Measurements from ENCODE around the gene CPXM2.
A peak's percentile ranks its signal among the peaks of the same experiment; 100 is the strongest.

CPXM2 gene

DNA sequence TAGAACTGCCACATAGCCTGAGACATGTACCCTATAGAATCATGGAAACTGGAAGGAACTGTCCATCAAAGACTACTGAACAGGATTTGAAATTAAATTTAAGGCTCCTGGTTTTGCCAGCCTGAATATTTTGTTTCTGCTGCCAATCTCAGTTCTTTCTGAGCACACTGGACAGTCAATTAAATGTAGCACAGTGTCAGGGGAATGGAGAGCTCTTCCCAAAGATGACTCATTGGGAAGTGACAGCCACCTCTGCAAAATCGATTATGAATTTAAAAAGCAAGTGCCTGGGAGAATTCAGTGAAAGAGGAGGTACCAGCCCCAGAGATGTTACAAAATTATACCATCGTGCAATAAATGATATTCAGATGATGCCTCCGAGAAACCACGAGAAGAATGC, 47.8 kb downstream of the CPXM2 start:
- DNase-seq = no peak

DNA sequence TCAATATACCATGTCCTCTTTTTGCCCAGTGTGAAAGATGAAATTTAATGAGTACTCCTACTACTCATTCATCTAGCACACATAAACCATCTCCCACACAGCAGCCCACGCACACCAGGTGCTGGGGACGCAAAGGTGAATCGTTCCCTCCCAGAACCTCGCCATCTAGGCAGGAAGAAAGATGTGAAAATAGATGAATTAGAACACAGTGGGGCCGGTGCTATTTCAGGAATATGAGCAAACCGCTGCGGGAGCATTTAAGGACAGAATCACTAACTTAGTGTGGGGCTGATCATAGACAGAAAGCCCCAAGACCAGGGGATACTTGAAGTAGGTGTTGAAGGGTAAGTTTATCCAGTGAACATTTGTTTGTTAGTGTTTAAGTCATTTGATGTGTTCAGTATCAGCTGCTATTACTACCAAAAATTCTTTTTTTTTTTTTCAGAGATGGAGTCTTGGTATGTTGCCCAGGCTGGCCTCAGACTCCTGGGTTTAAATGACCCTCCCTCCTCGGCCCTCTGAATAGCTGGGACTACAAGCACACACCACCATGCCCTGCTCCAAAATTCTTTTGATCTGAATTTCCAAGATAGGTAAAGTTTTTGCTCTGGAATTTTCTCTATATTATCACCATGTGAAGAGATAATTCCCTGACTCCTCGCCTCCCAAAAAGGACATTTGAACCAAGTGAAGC, 48.8 kb downstream of the CPXM2 start:
- no peak for DNase-seq

DNA sequence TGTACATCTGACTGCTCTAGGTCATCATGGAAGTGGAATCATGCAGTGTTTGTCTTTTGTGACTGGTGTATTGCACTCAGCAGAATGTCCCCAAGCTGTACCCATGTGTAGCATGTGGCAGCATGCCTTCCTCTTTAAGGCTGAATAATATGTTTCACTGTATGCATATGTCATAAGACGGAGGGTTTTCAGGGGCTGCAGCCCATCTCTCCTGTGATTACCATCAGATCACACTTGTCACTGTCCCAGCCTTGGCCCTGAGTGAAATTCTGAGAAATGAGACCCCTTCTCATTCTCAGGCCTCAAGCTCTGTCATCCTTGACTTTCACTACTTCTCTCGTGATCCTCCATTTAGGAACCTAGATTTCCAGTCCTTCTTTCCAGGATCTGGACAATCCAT, 50.0 kb downstream of the CPXM2 start:
- DNase-seq = no peak

DNA sequence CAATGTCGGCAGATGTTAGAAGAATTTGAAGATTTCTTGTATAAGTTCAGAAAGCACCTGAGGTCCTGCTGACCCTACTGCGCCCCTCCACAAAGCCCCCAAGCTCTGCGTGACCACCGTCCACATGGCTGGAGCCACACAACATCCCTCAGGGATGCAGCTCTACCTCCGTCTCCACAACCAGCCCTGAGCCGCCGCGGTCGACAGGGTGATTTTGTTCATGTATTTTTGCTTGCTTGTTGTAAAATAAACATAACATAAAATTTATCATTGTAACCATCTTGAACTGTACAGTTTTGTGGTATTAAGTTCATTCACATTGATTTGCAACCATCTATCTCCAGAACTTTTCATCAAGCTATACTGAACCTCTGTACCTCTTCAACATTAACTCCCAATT, 50.5 kb downstream of the CPXM2 start:
- no peak for DNase-seq

DNA sequence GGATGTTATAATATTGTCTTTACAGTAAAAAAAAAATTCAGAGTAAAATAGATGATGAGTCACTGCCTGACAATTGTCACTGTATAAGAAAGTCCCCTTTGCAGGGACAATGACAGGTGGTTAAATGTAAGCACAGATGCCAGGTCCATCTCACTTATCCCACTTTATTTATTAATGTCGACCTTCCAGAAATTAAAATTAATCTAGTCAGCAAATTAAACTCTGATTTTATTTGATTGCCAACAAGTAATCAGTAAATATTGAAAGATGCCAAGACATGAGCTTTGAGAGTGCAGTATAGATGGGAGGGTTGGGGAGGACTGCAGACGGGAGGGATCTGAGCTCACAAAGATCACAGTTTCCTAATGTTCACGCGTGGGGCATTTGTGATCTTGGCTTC, 50.9 kb downstream of the CPXM2 start:
- no peak for DNase-seq

DNA sequence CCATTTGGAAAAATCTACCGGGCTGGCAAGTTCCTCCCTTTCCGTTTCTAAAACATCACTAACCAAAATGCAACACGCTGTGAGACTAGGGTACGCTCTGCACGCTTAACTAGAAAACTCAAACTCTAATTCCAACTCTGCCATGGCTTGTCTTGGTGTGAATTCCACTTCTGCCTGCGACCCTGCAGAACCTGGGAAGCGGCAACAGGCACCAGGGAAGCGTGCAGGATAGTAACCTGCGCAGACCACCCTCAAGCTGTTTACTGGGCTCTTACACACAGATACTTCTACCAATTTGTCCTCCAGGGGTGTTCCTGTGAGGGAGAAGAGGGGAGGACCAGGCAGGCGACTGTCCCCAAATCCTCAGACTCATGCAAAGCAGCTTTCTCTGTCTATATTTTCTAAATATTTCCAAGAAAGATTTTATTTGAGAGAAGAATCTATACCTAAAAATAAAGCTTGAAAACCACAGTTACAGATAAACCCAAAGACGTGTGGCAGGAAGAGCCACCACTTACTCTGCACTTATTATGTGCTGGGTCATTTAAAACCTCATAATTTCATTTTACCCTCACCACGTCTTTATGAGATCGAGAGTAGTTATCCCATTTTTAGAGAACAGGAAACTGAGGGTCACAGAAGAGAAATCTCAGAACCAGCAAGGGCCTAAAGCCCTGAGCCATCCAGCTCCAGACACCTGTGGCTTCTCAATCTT, 52.9 kb downstream of the CPXM2 start:
- DNase-seq = no peak

DNA sequence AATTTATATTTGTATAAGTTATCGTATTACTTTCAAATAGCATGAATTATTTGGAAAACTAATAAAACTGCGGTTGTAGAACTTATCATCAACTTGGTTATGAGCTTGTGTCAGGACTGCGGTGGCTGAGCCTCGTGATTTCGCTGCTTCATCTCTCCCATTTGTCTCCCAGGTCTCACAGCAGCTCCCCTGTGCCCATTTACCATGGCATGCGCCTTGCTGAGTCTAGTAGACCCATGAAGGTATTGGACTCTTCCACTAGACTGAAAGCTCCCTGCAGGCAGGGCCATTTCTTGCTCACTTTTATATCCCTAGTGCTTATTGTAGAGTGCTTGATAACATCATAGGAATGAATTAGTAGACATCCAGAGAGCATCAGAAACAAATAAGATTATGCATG, 53.9 kb downstream of the CPXM2 start:
- no peak for DNase-seq

DNA sequence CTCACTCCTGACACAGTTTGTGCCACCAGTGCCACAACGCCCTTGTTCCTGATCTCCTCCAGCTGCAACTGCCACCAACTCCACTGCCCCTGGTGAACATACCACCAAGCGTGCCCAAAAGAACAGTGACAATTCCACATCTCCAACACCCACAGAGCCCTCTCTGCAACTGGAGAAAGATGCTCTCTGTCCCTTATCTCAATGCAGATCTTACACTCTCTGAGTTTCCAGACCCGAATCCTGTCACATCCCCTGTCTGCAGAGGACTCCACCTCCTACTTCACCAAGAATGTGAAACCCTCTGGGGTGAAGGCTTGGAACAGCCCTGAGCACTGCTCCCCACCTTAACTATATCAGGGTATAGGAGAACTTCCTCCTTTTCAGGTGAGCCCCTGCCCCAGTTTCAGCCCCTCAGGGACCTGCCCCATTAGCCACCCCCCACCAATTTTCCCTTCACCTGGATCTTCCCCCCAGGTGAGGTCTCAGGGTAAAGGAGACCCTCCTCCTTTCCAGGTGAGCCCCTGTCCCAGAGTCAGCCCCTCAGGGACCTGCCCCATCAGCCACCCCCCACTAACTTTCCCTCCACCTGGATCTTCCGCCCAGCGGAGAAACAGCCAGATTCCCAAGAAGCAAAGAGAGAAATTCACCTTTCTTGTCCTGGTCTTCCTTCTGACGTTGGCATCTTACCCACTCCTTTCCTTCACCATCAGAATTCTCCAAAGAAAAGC, 55.0 kb downstream of the CPXM2 start:
- DNase-seq = no peak

DNA sequence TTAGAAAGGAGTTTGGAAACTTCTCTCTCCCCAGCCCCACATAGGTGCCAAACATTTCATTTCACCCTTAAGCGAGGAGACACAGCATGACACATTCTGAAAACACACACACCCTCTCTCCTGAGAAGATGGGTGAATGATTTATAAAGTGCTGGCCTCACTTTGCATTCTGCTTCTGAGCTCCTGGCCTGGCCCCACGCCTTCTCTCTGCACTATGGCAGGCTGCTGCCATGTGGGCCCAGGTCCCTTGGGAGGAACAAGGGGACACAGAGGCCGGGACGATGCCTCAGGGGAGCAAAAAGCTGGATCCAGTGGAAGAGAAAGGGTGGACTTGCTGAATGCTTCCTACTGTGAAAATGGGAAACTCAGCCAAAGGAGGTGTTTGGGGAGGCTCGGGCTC, 56.0 kb downstream of the CPXM2 start:
- no peak for DNase-seq

DNA sequence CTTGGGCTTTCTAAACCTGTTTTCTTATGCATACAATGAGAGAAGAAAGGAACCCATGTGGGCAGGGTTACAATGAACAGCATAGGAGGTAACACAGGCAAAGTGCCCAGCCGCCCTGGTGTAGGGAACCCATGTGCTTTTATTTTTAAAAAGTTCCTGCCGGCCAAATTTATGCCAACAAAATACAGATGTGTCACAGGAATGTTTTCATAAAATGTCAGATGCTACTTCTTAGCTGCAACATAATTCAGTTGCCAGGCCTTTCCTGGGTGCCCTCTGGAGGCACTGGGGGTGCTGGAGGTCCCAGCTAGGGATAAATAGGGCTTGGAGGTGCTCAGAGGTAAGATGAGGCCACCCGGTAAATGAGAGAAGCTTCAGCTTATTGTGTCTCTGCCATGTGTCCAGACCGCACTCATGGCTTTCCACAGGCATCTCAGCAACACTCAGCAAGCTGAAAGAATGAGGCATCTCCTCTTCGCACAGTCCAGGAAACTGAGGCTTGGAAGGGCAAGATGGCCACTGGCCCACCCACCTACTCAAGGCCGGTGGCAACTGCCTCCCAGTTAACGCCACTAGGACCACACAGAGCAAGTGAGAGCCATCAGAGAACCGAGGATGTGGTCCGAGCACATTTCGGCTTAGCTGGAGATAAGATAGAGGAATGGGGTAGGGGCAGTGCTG, 58.3 kb downstream of the CPXM2 start:
- DNase-seq = no peak

DNA sequence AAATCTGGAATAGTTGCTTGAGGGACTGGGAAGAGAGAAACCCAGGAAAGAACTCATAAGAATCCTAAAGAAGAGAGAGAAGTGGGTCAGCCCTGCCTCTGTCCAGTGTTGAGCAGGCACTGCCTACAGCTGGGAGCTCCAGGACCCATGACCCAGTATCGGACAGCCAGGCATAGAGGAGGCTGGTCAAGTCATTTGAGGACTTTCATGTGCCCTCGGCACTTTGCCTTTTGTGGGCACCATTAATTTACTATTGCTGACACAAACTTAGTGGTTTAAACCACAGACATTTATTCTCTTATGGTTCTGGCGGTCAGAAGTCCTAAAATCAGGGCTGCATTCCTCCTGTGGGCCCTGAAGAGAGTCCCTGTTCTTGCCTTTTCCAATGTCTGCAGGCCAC, 60.3 kb downstream of the CPXM2 start:
- DNase-seq = no peak

DNA sequence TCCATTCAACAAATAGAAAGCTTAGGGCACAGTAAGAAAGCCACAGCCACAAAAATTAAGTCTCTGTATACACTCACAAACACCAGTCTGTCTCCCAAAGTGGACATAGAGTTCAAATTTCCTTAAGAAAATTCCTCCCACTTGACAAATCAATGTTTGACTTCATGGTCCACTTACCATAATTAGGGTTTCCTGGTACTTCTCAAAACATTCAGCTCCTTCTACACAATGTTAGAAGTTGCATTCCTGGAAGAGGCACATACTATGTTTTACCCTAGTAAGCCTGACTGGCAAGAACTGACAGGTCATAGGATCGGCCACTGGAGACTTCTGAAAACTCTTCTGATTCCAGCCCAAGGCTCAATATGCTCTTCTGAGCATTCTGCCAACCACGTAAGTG, 70.5 kb downstream of the CPXM2 start:
- DNase-seq = no peak

DNA sequence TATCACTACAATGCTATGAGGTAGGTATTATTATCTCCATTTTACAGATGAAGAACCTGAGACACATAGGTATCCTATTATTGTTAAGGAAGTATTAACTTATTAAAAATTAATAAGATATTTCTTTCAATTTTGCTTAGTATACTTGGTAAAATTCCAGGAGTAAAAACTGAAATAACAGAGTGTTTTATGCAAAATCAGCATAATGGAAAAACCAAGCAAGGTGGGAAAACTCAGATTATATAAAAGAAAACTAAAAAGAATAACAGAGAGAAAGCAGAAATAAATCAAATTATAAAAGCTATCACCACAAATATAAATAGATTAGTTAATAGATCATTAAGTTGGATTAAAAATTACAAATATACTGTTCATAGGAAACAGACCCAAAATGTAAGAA, 82.0 kb downstream of the CPXM2 start:
- DNase-seq = no peak

DNA sequence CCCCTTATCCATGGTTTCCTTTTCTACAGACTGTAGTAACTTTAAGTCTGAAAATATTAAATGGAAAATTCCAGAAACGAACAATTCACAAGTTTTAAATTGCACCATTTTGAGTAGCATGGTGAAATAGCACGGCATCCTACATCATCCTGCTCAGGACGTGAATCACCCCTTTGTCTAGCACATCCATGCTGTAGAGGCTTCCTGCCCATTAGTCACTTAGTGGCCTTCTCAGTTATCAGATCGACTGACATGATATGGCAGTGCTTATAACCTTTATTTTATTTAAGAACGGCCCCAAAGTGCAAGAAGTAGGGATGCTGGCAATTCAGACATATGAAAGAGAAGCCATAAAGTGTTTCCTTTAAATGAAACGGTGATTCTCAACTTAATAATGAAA, 82.7 kb downstream of the CPXM2 start:
- no peak for DNase-seq

DNA sequence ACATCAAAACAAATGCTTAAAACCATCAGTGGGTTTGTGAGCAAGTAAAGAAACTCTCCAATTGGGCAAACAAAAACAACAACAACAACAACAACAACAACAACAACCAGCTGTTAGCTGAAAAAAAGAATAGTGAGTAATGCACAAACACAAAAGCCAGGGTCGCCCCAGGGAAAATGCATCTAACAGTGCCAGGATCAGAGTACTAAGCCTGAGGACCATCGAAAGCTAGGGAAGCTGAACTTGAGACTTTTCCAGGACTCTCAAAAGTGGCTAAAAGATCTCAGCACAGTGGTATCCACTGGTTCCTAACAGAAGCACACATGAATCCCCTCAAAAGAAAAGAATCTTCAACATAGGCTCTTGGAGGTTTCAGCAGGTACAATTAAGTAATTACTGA, 83.3 kb downstream of the CPXM2 start:
- DNase-seq = no peak

DNA sequence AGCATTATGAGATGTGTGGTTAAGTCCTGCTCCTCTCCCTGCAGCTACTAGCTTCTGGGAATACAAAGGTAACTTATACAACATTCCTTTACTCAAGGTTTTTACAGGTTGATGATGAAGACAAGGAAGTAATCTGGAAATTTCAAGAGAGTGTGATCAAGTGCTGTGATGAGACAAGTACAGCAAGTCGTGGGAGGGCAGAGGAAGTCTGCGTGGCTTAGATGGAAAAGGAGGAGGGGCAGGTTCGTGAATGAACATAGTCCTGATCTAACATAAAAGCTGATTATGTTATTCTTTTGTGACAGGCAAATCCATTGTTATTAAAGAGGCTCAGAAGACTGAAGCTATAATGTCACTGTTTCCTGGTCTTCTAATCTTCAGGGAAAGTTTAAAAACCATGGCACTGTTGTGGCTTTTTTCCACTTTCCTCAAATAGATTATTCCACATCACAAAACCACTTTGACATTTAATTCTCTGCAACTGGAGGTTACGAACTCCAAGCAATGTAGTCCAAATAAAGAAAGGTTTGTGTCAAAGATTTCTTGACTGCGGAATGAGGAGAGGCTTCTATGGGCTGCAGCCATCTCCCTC, 84.1 kb downstream of the CPXM2 start:
- DNase-seq = peak; percentile 13

DNA sequence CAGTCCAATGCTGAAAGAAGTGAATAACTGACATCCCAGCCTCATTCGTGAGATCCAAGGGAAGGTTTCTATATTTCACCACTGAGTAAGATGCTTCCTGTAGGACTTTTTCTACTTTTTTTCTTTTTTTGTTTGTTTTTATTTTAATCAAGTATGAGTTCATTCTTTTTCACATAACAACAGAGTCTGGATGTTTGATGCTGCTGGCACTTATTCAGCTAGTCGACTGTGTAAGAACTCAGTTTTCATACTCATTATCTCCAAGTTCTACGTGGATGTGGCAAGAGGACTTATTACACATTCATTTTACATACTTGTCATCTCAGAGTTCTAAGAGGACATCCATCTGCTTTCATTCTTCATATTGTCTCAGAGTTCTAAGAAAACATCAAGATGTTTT, 86.9 kb downstream of the CPXM2 start:
- DNase-seq = no peak

DNA sequence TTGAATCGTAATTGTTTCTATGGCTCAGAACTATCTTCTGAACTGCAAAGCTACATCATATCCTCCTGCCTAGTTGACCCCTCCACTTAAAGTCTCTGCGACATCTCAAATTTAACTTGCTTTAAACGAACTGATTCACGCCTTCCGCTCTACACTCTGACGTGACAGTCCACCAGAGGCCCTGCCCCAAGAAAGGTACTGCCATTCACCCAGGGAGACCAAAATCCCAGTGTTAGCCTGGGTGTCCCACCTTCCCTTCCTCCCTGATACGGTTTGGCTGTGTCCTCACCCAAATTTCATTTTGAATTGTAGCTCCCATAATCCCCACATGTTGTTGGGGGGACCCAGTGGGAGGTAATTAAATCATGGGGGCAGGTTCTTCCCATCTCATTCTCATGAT, 90.8 kb downstream of the CPXM2 start:
- DNase-seq = no peak

DNA sequence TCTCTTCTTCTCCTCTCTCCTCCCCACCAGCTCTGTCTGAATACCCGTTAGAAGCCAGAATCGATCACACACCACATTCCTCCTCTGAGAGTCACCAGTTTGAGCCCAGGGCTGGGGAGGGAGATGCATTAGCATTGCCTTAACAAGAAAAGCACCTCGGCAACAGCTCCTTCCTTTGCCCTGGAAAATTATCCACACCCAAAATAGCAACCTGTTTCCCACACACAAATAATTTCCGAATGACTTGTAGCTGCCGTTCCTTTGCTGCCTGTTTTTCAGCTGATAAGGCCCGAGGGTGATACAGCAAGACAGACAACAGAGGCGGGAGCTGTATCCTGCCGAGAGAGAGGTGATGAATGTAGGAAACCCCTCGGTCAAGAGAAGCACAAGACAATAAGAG, 91.3 kb downstream of the CPXM2 start:
- peak; percentile 9 for DNase-seq

DNA sequence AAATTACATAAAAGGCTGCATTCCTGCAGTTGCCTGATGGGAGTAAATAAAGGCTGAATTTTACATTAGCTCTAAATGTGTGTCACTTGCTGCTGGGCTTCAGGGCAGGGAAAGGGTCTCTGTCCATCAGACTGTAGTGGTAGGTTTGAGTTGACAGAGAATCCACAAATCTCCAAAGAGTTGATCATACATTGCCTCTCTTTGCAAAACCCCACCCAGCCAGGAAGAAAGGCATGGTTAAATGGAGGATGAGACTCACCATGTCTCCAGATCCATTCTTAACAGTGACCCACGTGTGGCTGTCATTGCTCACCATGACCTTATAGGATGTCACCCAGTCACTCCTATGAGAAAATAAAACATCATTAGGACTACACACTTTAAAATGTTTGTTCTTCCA, 92.8 kb downstream of the CPXM2 start:
- no peak for DNase-seq

DNA sequence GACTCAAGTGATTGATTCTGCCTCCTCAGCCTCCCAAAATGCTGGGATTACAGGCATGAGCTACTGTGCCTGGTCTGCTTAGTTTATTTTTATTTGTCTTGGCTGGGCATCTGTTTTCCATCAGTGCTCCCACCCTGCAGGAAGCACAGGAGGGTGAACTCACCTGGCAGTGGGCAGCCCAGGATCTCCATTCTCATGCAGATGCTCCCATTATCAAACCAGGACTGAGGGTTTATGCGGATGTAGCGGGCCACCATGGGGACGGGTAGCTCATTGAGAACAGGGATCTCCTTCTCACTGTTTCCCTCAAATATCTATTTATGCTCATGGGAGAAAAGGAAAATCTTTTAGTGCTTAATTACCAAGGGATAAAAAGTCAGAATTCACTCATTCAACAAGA, 93.8 kb downstream of the CPXM2 start:
- DNase-seq = no peak

DNA sequence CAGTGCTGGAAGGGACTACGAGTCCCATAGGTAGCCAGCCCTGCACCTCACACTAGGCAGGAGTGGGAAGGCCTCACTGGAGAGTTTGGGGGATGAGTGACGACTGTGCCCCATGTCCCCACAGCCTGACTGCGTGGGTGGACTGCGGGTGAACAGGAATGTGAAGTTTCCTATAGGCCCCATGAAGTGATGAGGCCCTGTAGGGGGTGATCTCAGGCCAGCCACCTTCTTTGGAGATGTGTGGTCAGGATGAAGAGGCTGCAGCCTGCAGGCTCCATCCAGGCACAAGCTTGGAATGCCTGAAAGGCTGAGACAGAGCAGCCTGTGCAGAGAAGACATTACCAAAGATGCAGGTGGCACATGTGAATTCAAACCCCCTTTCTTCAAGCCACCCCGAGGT, 94.9 kb downstream of the CPXM2 start:
- no peak for DNase-seq

DNA sequence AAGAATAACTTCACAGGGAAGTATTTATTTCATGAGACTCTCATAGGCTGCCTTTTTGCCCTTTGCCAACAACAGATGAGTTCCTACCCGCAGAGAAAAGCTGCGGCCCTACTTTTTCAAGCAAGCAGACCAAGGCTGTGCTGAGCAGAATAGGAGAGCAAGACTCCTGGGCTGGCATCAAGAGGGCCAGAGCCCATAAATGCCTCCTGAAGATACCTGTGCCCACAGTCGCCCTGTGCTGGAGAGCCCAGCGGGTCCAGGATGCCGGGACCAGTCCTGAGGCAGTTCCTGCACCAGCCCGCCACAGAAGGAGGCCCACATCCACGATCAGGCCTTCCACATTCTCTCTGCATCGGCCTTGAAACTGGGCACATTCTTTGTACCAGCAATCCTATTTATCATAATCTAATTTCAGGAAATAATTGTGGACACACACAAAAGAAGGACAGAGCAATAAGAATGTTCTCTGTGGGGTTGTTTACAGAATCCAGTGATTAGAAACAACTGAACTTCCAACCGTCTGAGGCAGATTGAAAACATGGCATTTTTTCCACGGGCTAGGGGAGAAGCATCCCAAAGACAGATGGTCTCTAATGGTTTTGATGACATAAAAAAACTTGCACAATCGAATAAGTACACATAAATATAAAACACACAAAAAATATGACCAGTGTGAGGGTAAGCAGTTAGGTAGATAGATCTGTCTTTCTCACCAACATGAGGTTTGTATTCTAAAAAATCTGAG, 95.6 kb downstream of the CPXM2 start:
- no peak for DNase-seq
